Transverse colon (tissue), 3 donors: ENCODE measurements around the gene WDR35.

Source experiments
- CTCF ChIP-seq, 5 experiments: fragments of 200-600 bp in 3 of 5; fragments of 450-650 bp in 2 of 5; sonication (generic) in 3 of 5; IDR thresholded peaks; 1 replicate in 2 of 5; 2 replicates in 3 of 5; pipeline ENCODE4 v1.5.1; 2016 to 2017; ENCODE audit warnings: antibody characterized with exemption in 5 of 5, inconsistent platforms in 3 of 5, mild to moderate bottlenecking in 2 of 5, moderate library complexity in 1 of 5
- POLR2A ChIP-seq: fragments of 450-650 bp; IDR thresholded peaks from one replicate; pipeline ENCODE4 v1.6.1; 2016; ENCODE audit warnings: antibody characterized with exemption, mild to moderate bottlenecking, moderate library complexity

- no peak for TF ChIP-seq CTCF (IDR thresholded peaks at IDR 0.05)
- no peak for TF ChIP-seq POLR2A
These were observed 21.5 kb upstream of the WDR35 start for GRCh38 chr2:20011276-20012031.
